NCI-H1436 (cell line): ENCODE data around the gene CYS1.
"Not testable (repeated sequence)": the region's sequence is repeated elsewhere in the genome, so short reads cannot be mapped to it uniquely, and the experiment has no call there.

ENCODE experiments used
- DNase-seq: peaks from one replicate; lab custom pipeline; 2025; lab: John Stamatoyannopoulos, UW

Gene CYS1

GRCh38 chr2:10079870-10080535 lies at the start of gene CYS1:
TSS of gene CYS1 (minus strand) at chr2:10080411. CDS start at chr2:10080223, 188 bp downstream.
- no peak for DNase-seq

- no peak for DNase-seq
Measured at GRCh38 chr2:10129490-10129889, 49.3 kb upstream of the CYS1 start.

- no peak for DNase-seq
Measured at GRCh38 chr2:10128420-10128819, 48.2 kb upstream of the CYS1 start.

- no peak for DNase-seq
Measured at GRCh38 chr2:10126632-10127026, 46.4 kb upstream of the CYS1 start.

GRCh38 chr2:10125842-10126631 lies 45.8 kb upstream of the CYS1 start:
- no peak for DNase-seq

GRCh38 chr2:10124538-10125045 lies 44.4 kb upstream of the CYS1 start:
- DNase-seq = peak; percentile 65

GRCh38 chr2:10123281-10123680 lies 43.1 kb upstream of the CYS1 start:
- no peak for DNase-seq

GRCh38 chr2:10122500-10123280 lies 42.5 kb upstream of the CYS1 start, which contains the start of gene RRM2:
TSS of gene RRM2 (plus strand) at chr2:10122739. CDS start at chr2:10122799, 60 bp downstream.
- DNase-seq = peak; percentile 93

- peak; percentile 54 for DNase-seq
Measured at GRCh38 chr2:10120877-10121574, 40.8 kb upstream of the CYS1 start.

- DNase-seq = peak; percentile 89
Measured at GRCh38 chr2:10120158-10120876, 40.1 kb upstream of the CYS1 start.

- no peak for DNase-seq
Measured at GRCh38 chr2:10119601-10120157, 39.5 kb upstream of the CYS1 start.

- DNase-seq = no peak
Measured at GRCh38 chr2:10119027-10119325, 38.8 kb upstream of the CYS1 start.

- DNase-seq = no peak
Measured at GRCh38 chr2:10109311-10109710, 29.1 kb upstream of the CYS1 start.

GRCh38 chr2:10104906-10105305 lies 24.7 kb upstream of the CYS1 start:
- not testable (repeated sequence) for DNase-seq

- DNase-seq = no peak
Measured at GRCh38 chr2:10103179-10103578, 23.0 kb upstream of the CYS1 start.

- no peak for DNase-seq
Measured at GRCh38 chr2:10101491-10101890, 21.3 kb upstream of the CYS1 start.

- no peak for DNase-seq
Measured at GRCh38 chr2:10097352-10098148, 17.3 kb upstream of the CYS1 start.

GRCh38 chr2:10096641-10097040 lies 16.4 kb upstream of the CYS1 start:
- no peak for DNase-seq

GRCh38 chr2:10095175-10095574 lies 15.0 kb upstream of the CYS1 start:
- no peak for DNase-seq

- DNase-seq = no peak
Measured at GRCh38 chr2:10094271-10094814, 14.1 kb upstream of the CYS1 start.
